Erythroblast (primary cell): Measurements from ENCODE around the gene HERC2.

Experiments
- GATA1 ChIP-seq: IDR thresholded peaks from 2 replicates; pipeline ENCODE4 v1.6.1; 2011; ENCODE audit warnings: low read depth, mild to moderate bottlenecking, control low read depth, low read length, moderate library complexity
- POLR2A ChIP-seq: IDR thresholded peaks from 2 replicates; pipeline ENCODE4 v1.6.1; 2011; ENCODE audit warnings: mild to moderate bottlenecking, low read length

GRCh38 chr15:28219116-28219515 is 102.9 kb downstream of the HERC2 start:
- TF ChIP-seq POLR2A = no peak
- no peak for TF ChIP-seq GATA1
